ENCODE data around the gene KDELR3. TPM values are rescaled to one million over a fixed set of nuclear protein-coding genes. Genes with fewer than 3 reads are reported as not detected.

Gene KDELR3
- total RNA-seq, 3 donors from 2014 or later = 8.9 to 18.0 (median 14.9) TPM

GRCh38 chr22:38454353-38455075 lies 13.4 kb upstream of the KDELR3 start:
- H3K27me3 ChIP-seq = peaks cover 5 to 57% of the 10 kb centered on the region in 2 donors
- intact Hi-C loops (cut with DNase I; ENCODE audit: low total_unique reads) = no loop called here

DNA sequence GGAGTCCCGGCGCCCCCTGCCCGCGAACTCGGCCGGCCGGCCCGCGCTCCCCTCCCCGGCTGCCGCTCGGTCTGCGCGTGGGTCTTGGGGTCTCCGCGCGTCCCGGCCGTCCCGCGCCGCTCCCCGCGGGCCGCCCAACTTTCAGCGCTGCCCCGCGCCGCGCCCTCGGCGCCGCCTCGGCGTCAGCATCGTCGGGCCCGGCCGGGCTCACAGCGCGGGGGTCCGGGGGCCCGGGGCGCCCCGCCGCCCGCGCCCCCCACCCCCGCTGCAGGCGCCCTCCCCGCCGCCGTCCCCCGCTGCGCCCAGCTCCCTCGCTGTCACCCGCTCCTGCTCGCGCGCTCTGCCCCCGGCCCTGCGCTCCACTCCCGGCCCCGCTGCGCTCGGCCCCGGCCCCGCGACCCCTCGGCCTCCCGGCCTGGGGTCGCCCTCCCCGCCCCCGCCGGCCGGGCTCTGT lies 12.8 kb upstream of the KDELR3 start, which contains the start of gene KCNJ4:
KCNJ4 (minus strand) TSS at position 124 of the 454 bp plus-strand sequence. CDS start 27,067 bp downstream, outside the sequence.
- intact Hi-C loops (cut with DNase I; ENCODE audit: low total_unique reads) = no loop called here
- Histone ChIP-seq H3K9me3 (no peaks in the 10 kb centered on the region), H3K4me3 (peak within 1 kb of the TSS; percentile 27 to 77 (median 54)), H3K27me3 (peaks cover 5 to 59% of the 10 kb centered on the region in 2 donors), H3K36me3 (no peaks in the 10 kb centered on the region), H3K27ac (no peak within 1 kb of the TSS), H3K4me1 (no peaks in the 10 kb centered on the region)
- TF ChIP-seq POLR2AphosphoS5 (IDR thresholded peaks at IDR 0.05) = no peak
- TF ChIP-seq, protein P1, sequence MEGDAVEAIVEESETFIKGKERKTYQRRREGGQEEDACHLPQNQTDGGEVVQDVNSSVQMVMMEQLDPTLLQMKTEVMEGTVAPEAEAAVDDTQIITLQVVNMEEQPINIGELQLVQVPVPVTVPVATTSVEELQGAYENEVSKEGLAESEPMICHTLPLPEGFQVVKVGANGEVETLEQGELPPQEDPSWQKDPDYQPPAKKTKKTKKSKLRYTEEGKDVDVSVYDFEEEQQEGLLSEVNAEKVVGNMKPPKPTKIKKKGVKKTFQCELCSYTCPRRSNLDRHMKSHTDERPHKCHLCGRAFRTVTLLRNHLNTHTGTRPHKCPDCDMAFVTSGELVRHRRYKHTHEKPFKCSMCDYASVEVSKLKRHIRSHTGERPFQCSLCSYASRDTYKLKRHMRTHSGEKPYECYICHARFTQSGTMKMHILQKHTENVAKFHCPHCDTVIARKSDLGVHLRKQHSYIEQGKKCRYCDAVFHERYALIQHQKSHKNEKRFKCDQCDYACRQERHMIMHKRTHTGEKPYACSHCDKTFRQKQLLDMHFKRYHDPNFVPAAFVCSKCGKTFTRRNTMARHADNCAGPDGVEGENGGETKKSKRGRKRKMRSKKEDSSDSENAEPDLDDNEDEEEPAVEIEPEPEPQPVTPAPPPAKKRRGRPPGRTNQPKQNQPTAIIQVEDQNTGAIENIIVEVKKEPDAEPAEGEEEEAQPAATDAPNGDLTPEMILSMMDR (IDR thresholded peaks at IDR 0.05) = no peak
- TF ChIP-seq POLR2A (IDR thresholded peaks at IDR 0.05) = no peak
- no peak for DNase-seq (ENCODE audit: low spot score in 2 of 2)

More at GRCh38 chr22:38454353-38455075, 13.4 kb upstream of the KDELR3 start:
- Histone ChIP-seq H3K9me3 (no peaks in the 10 kb centered on the region), H3K4me1 (no peaks in the 10 kb centered on the region), H3K36me3 (no peaks in the 10 kb centered on the region), H3K27ac (no peak overlapping the region), H3K4me3 (peak overlapping the region; percentile 27 to 77 (median 54))
- TF ChIP-seq POLR2A (IDR thresholded peaks at IDR 0.05) (no peak), POLR2AphosphoS5 (IDR thresholded peaks at IDR 0.05) (no peak)
- TF ChIP-seq, protein P1 (IDR thresholded peaks at IDR 0.05) = no peak
- no peak for DNase-seq (ENCODE audit: low spot score in 2 of 2)

GRCh38 chr22:38455530-38456271 lies 12.2 kb upstream of the KDELR3 start:
- TF ChIP-seq POLR2A (IDR thresholded peaks at IDR 0.05) (no peak), POLR2AphosphoS5 (IDR thresholded peaks at IDR 0.05) (no peak)
- TF ChIP-seq, protein P1 (IDR thresholded peaks at IDR 0.05) = no peak
- H3K4me1 ChIP-seq = no peaks in the 10 kb centered on the region
- intact Hi-C loops (cut with DNase I; ENCODE audit: low total_unique reads) = no loop called here

DNA sequence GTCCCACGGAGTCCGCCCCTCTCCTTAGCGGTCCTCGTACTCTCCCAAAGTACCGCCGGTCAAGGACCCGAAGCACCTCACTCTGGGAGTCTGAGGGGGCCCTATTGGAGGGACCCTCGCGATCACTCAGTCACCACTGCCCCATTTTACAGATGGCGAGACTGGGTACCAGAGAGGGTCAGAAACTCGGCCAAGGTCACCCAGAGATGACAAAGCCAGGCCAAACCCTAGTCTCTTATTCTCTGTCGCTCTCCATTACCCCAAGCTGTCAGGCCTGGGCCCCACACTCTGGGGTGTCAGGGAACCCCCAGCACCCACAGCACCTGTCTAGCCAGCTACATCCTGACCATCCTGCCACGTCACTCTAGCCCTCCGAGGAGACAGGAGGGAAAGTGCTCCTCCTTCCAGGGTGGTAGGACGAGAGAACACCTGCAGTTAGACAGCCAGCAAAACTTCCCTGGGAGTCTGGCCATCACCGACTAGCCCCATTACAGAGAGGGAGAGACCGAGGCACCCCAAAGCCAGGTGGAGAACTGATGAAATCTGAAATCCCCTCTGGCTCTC lies 11.5 kb upstream of the KDELR3 start:
- Histone ChIP-seq H3K27me3 (peaks cover 5 to 62% of the 10 kb centered on the region in 2 donors), H3K4me1 (no peaks in the 10 kb centered on the region), H3K4me3 (peak overlapping the region in 2 of 3 donors; percentile 54 to 77), H3K9me3 (no peaks in the 10 kb centered on the region), H3K36me3 (no peaks in the 10 kb centered on the region), H3K27ac (no peak overlapping the region)
- TF ChIP-seq, protein P1 (IDR thresholded peaks at IDR 0.05) = no peak
- TF ChIP-seq POLR2AphosphoS5 (IDR thresholded peaks at IDR 0.05) = no peak
- TF ChIP-seq POLR2A (IDR thresholded peaks at IDR 0.05) = no peak
- DNase-seq (ENCODE audit: low spot score in 2 of 2) = no peak
- intact Hi-C loops (cut with DNase I; ENCODE audit: low total_unique reads) = no loop called here

More at GRCh38 chr22:38455530-38456271, 12.2 kb upstream of the KDELR3 start:
- Histone ChIP-seq H3K4me3 (peak overlapping the region; percentile 25 to 77 (median 54)), H3K27ac (no peak overlapping the region), H3K9me3 (no peaks in the 10 kb centered on the region), H3K27me3 (peaks cover 5 to 62% of the 10 kb centered on the region in 2 donors), H3K36me3 (no peaks in the 10 kb centered on the region)
- no peak for DNase-seq (ENCODE audit: low spot score in 2 of 2)

All from breast epithelium (tissue), 4 donors.